ENCODE results near the gene KCNN4. TPM values are rescaled to one million over a fixed set of nuclear protein-coding genes. Genes with fewer than 3 reads are reported as not detected.

Gene KCNN4
- total and polyA plus RNA-seq, 2 experiments from 2014 or later, result 3.6 to 5.4 TPM

GRCh38 chr19:43781630-43782310, 997 bp upstream of the KCNN4 start:
- Histone ChIP-seq H3K4me1 (ENCODE audit: insufficient read depth) (no peaks in the 10 kb centered on the region), H3K4me3 (no peak overlapping the region), H3K36me3 (replicated peaks; ENCODE audit: insufficient read depth, low read depth) (no peaks in the 10 kb centered on the region), H4K20me1 (ENCODE audit: insufficient read depth, poor library complexity, severe bottlenecking) (no peaks in the 10 kb centered on the region), H3K27me3 (no peaks in the 10 kb centered on the region), H2AFZ (no peak overlapping the region), H3K9me2 (replicated peaks; ENCODE audit: insufficient read depth) (no peaks in the 10 kb centered on the region), H3K27ac (no peak overlapping the region), H3K4me2 (no peak overlapping the region), H3K79me2 (no peaks in the 10 kb centered on the region), H3K9me3 (ENCODE audit: low read depth) (no peaks in the 10 kb centered on the region)
- TF ChIP-seq EZH2phosphoT487 (IDR thresholded peaks at IDR 0.05; ENCODE audit: low read depth, severe bottlenecking, unreplicated experiment), result no peak
- TF ChIP-seq EZH2 (IDR thresholded peaks at IDR 0.05; ENCODE audit: borderline replicate concordance), result no peak
- TF ChIP-seq, protein P1, sequence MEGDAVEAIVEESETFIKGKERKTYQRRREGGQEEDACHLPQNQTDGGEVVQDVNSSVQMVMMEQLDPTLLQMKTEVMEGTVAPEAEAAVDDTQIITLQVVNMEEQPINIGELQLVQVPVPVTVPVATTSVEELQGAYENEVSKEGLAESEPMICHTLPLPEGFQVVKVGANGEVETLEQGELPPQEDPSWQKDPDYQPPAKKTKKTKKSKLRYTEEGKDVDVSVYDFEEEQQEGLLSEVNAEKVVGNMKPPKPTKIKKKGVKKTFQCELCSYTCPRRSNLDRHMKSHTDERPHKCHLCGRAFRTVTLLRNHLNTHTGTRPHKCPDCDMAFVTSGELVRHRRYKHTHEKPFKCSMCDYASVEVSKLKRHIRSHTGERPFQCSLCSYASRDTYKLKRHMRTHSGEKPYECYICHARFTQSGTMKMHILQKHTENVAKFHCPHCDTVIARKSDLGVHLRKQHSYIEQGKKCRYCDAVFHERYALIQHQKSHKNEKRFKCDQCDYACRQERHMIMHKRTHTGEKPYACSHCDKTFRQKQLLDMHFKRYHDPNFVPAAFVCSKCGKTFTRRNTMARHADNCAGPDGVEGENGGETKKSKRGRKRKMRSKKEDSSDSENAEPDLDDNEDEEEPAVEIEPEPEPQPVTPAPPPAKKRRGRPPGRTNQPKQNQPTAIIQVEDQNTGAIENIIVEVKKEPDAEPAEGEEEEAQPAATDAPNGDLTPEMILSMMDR (IDR thresholded peaks at IDR 0.05; ENCODE audit: poor library complexity), result no peak
- WGBS (ENCODE audit: low lambda C conversion rate, missing lambda C conversion rate), result 94% methylated on average over 14 of the region's 14 CpGs
- DNase-seq (ENCODE audit: low spot score), result no peak

- peak overlapping the region; percentile 53 for H3K4me2 ChIP-seq
- H3K4me1 ChIP-seq (ENCODE audit: insufficient read depth), result peaks cover 5% of the 10 kb centered on the region
- 40% methylated on average over 3 of the region's 3 CpGs for WGBS (ENCODE audit: low lambda C conversion rate, missing lambda C conversion rate)
- H3K9me3 ChIP-seq (ENCODE audit: low read depth), result no peaks in the 10 kb centered on the region
- H3K9me2 ChIP-seq (replicated peaks; ENCODE audit: insufficient read depth), result no peaks in the 10 kb centered on the region
- H3K36me3 ChIP-seq (replicated peaks; ENCODE audit: insufficient read depth, low read depth), result no peaks in the 10 kb centered on the region
- H3K27me3 ChIP-seq, result no peaks in the 10 kb centered on the region
- DNase-seq (ENCODE audit: low spot score), result peak; percentile 14
- no peak for TF ChIP-seq EZH2phosphoT487 (IDR thresholded peaks at IDR 0.05; ENCODE audit: low read depth, severe bottlenecking, unreplicated experiment)
- TF ChIP-seq EZH2 (IDR thresholded peaks at IDR 0.05; ENCODE audit: borderline replicate concordance), result no peak
- TF ChIP-seq, protein P1 (IDR thresholded peaks at IDR 0.05; ENCODE audit: poor library complexity), result no peak
- no peak overlapping the region for H3K4me3 ChIP-seq
- no peaks in the 10 kb centered on the region for H3K79me2 ChIP-seq
- no peaks in the 10 kb centered on the region for H4K20me1 ChIP-seq (ENCODE audit: insufficient read depth, poor library complexity, severe bottlenecking)
- H3K27ac ChIP-seq, result no peak overlapping the region
- no peak overlapping the region for H2AFZ ChIP-seq
Observed at GRCh38 chr19:43779820-43780219, 953 bp downstream of the KCNN4 start.

DNA sequence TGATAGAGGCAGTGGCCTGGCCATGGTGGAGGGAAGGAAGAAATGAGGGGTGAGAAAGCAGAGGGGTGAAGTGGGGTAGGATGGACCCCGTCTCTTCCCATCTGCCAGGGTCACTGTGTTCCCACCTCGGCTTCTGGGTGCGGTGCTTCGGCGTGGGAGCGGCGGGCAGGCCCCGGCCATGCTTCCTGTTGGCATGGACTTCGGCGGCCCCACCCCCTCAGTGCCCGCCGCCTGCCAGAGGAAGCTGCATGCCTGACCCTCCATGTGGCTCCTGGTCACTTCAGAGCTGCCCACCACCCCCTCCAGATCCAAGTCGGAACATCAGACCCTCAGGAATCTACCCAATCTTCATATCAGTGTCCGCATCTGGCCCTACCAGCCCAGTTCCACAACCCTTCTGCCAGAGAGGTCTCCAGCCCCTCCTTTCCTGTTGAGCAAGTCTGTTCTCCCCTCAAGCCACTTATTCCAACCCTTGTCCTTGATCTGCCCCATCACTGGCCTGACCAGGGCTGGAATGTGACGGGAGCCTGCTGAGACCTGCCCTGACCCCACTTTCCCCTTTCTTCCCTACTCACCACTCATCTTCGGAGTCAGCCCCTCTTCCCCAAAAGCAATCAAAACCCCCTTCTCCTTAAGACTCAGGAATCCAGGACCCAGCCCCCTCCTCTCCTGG, 1.5 kb downstream of the KCNN4 start:
- TF ChIP-seq EZH2phosphoT487 (IDR thresholded peaks at IDR 0.05; ENCODE audit: low read depth, severe bottlenecking, unreplicated experiment) (no peak), EZH2 (IDR thresholded peaks at IDR 0.05; ENCODE audit: borderline replicate concordance) (no peak)
- TF ChIP-seq, protein P1 (IDR thresholded peaks at IDR 0.05; ENCODE audit: poor library complexity), result no peak
- no peaks in the 10 kb centered on the region for H4K20me1 ChIP-seq (ENCODE audit: insufficient read depth, poor library complexity, severe bottlenecking)
- no peaks in the 10 kb centered on the region for H3K79me2 ChIP-seq
- H3K4me1 ChIP-seq (ENCODE audit: insufficient read depth), result peaks cover 9% of the 10 kb centered on the region
- H3K4me3 ChIP-seq, result no peak overlapping the region
- 81% methylated on average over 13 of the region's 16 CpGs for WGBS (ENCODE audit: low lambda C conversion rate, missing lambda C conversion rate)
- H3K27ac ChIP-seq, result no peak overlapping the region
- no peak overlapping the region for H2AFZ ChIP-seq
- H3K4me2 ChIP-seq, result peak overlapping the region; percentile 53
- no peaks in the 10 kb centered on the region for H3K9me3 ChIP-seq (ENCODE audit: low read depth)
- no peaks in the 10 kb centered on the region for H3K9me2 ChIP-seq (replicated peaks; ENCODE audit: insufficient read depth)
- H3K36me3 ChIP-seq (replicated peaks; ENCODE audit: insufficient read depth, low read depth), result no peaks in the 10 kb centered on the region
- no peaks in the 10 kb centered on the region for H3K27me3 ChIP-seq
- DNase-seq (ENCODE audit: low spot score), result peak; percentile 3
